Measurements from ENCODE around the gene APLF.

DNA sequence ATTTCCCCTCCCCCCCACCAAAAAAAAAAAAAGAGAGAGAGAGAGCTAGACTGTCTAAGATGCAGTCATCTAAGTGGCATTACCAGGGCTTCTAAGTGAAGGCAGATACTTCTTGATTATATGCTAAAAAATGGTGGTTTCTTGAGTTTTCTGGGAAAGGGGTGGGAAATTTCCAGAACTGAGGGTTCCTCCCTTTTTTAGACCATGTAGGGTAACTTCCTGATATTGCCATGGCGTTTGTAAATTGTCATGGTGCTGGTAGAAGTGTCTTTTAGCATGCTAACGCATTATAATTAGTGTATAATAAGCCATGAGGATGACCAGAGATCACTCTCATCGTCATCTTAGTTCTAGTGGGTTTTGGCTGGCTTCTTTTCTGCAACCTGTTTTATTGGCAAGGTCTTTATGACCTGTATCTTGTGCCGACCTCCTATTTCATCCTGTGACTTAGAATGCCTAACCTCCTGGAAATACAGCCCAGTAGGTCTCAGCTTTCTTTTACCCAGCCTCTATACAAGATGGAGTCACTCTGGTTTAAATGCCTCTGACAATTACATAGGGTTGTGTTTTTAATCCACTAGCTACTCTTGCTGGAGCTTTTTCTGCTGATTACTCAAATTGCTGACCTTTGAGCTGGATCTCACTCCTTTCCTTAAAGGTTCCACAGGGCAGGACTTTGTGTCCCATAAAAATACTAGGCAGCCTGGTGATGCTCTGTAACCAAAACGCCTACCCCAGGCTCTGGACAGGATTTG, 145.6 kb downstream of the APLF start:
- TF ChIP-seq, protein P1, sequence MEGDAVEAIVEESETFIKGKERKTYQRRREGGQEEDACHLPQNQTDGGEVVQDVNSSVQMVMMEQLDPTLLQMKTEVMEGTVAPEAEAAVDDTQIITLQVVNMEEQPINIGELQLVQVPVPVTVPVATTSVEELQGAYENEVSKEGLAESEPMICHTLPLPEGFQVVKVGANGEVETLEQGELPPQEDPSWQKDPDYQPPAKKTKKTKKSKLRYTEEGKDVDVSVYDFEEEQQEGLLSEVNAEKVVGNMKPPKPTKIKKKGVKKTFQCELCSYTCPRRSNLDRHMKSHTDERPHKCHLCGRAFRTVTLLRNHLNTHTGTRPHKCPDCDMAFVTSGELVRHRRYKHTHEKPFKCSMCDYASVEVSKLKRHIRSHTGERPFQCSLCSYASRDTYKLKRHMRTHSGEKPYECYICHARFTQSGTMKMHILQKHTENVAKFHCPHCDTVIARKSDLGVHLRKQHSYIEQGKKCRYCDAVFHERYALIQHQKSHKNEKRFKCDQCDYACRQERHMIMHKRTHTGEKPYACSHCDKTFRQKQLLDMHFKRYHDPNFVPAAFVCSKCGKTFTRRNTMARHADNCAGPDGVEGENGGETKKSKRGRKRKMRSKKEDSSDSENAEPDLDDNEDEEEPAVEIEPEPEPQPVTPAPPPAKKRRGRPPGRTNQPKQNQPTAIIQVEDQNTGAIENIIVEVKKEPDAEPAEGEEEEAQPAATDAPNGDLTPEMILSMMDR (IDR thresholded peaks at IDR 0.05): no peak
- no peak for TF ChIP-seq POLR2A (IDR thresholded peaks at IDR 0.05)
